ENCODE results near the gene CD36.

Gene CD36

DNA sequence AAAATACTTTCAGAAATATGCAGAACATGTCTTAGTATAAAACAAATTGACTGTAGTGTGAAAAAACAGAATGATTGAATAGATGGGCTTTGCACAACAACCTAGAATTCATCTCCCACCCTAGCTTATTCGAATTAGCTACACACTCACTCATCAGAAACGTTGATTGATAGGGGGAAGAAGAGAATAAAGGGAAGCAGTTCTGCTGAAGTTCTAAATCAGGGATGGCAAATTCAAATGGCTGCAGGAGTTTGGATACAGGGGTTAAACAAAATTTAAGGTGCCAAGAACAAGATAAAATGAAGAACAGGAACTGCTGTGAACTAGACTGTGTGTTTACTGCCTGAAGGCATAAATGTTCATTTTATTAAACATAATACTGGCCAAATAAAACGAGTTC lies 9.0 kb downstream of the CD36 start:
- DNase-seq (ENCODE audit: low spot score) = no peak
- H3K4me3 ChIP-seq = no peak overlapping the region
- no peak for TF ChIP-seq CTCF (IDR thresholded peaks at IDR 0.05)
- H3K27ac ChIP-seq = no peak overlapping the region

DNA sequence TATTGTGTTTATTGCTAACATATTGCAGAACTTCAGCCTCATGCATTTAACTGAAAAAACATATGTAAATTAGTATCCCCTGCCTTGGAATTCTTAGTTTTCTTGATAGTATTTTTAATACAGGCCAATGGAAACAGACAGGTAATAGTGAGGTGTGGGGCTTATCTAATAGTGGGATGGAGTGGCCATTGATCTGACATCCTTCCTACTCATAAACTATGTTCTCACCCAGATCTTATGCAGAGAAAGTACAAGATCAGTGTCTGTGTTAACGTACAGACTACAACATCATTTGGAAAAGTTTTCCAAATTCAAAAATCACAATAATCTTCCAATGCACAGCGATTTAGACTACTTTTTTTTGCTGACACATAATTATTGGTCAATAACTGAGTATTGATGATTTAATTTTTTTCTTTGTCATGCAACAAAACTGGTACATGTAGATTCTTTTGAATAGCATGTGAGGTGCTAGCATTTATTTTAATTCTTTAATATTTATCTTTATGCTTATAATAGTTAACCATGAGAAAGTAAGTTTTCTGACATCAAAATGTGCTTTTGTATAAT lies 9.7 kb downstream of the CD36 start:
- no peak overlapping the region for H3K27ac ChIP-seq
- no peak overlapping the region for H3K4me3 ChIP-seq
- no peak for DNase-seq (ENCODE audit: low spot score)
- TF ChIP-seq CTCF (IDR thresholded peaks at IDR 0.05) = no peak

DNA sequence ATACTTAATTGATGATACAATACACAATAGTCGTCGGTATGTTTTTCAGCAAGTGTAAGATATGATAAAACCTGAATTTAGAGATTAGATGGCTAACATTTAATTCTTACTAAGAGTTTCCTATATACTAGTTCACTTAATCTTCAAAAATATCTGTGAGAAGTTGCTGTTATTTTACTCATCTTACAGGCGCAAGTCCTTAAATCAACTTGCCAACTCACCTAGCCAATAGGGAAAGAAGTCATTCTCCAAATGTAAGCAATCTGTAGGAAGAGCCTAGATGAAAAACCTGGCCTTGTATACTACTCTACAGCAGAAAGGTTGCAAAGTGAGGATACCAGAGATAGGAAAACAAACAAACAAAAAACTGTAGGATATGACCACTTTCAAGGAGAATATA lies 10.6 kb downstream of the CD36 start:
- no peak for TF ChIP-seq CTCF (IDR thresholded peaks at IDR 0.05)
- H3K27ac ChIP-seq = no peak overlapping the region
- no peak overlapping the region for H3K4me3 ChIP-seq
- no peak for DNase-seq (ENCODE audit: low spot score)

DNA sequence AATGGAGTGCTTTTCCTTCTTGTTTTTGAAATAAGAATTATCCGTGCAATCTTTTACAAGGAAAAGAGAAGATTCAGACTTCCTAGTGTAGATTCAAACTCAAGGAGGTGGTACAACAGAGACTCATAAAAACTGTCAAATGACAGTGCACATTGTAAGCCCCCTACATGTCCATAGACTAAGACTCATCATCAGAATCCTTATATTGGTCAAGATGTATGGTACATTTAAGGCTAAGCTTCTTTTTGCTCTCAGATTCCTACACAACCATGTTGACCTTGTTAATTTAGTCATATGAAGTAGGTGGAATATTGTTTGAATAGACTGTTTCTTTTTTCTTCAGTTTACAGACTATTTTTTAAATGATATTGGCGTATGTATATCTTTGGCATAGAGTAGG lies 11.6 kb downstream of the CD36 start:
- H3K27ac ChIP-seq = no peak overlapping the region
- H3K4me3 ChIP-seq = no peak overlapping the region
- no peak for TF ChIP-seq CTCF (IDR thresholded peaks at IDR 0.05)
- DNase-seq (ENCODE audit: low spot score) = no peak

DNA sequence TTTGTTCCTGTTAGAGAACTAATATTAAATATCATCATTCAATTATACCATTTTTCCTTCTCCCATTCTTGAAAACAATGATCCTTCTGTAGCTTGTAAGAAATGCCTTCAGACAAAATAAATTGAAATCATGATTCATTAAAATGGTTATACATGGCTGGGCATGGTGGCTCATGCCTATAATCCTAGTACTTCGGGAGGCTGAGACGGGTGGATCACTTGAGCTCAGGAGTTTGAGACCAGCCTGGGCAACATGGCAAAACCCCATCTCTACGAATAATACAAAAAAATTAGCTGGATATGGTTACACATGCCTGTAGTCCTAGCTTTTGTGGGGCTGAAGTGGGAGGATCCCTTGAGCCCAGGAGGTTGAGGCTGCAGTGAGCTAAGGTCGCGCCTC lies 13.0 kb downstream of the CD36 start:
- TF ChIP-seq CTCF (IDR thresholded peaks at IDR 0.05) = no peak
- Histone ChIP-seq H3K27ac (no peak overlapping the region), H3K4me3 (no peak overlapping the region)
- no peak for DNase-seq (ENCODE audit: low spot score)

- TF ChIP-seq CTCF (IDR thresholded peaks at IDR 0.05) = no peak
- Histone ChIP-seq H3K4me3 (no peak overlapping the region), H3K27ac (no peak overlapping the region)
- DNase-seq (ENCODE audit: low spot score) = no peak
Observed at GRCh38 chr7:80653244-80653643, 14.8 kb downstream of the CD36 start.

DNA sequence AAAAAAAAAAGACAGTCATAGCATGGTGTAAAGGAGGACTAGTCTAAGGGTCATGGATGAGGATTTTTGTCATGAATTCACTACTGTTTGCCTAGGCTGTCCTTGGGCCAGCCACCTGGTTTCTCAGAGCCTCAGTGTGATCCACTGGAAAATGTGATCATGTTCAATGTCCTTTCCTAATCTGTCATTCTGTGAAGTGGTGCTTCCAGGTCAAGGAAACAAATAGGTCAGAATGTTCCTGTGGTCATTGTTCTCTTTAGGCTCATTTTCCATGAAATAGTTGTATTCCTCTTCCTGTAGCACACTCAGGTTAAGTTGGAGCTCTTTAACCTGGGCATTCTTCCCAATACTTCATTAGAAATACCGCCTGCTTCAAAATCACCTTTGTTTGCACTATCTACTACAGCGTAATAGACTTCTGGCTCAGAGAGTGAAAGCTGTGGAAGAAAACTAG lies 16.5 kb downstream of the CD36 start:
- no peak overlapping the region for H3K4me3 ChIP-seq
- no peak overlapping the region for H3K27ac ChIP-seq
- no peak for TF ChIP-seq CTCF (IDR thresholded peaks at IDR 0.05)
- no peak for DNase-seq (ENCODE audit: low spot score)

All from coronary artery (tissue), 2 donors.